MM.1S (cell line): Measurements from ENCODE around the gene RWDD1.
A peak's percentile ranks its signal among the peaks of the same experiment; 100 is the strongest.

Source experiments
- DNase-seq: peaks from one replicate; pipeline ENCODE4 v3.0.0-alpha.2; 2015
- H2AFZ ChIP-seq: fragments of 300-600 bp; sonication (generic); 2 replicates; pipeline ENCODE4 v1.6.0; 2016; ENCODE audit warnings: antibody characterized with exemption, low read length
- H3F3A ChIP-seq: fragments of 300-600 bp; sonication (generic); 2 replicates; pipeline ENCODE4 v1.6.1; 2016; ENCODE audit warnings: mild to moderate bottlenecking, antibody characterized with exemption, low read length, moderate library complexity, mixed read lengths; ENCODE audit not compliant: insufficient read depth
- H3K27ac ChIP-seq: fragments of 300-600 bp; sonication (generic); 2 replicates; pipeline ENCODE4 v1.5.1; 2016; ENCODE audit warnings: mild to moderate bottlenecking, low read length
- H3K27me3 ChIP-seq: fragments of 300-600 bp; sonication (generic); replicated peaks from 2 replicates; pipeline ENCODE4 v1.6.0; 2016; ENCODE audit warnings: low read length; ENCODE audit not compliant: insufficient read depth
- H3K36me3 ChIP-seq: fragments of 300-600 bp; sonication (generic); replicated peaks from 2 replicates; pipeline ENCODE4 v1.6.1; 2016; ENCODE audit warnings: mild to moderate bottlenecking, low read length, mixed read lengths; ENCODE audit not compliant: insufficient read depth
- H3K4me1 ChIP-seq: fragments of 300-600 bp; sonication (generic); 2 replicates; pipeline ENCODE4 v1.6.1; 2016; ENCODE audit warnings: low read length, mixed read lengths
- H3K4me2 ChIP-seq: fragments of 300-600 bp; sonication (generic); 2 replicates; pipeline ENCODE4 v1.6.0; 2016; ENCODE audit warnings: low read depth, low read length
- H3K4me3 ChIP-seq: fragments of 300-600 bp; sonication (generic); 2 replicates; pipeline ENCODE4 v1.5.1; 2016; ENCODE audit warnings: low read length, mixed read lengths
- H3K79me2 ChIP-seq: fragments of 300-600 bp; sonication (generic); 2 replicates; pipeline ENCODE4 v1.6.1; 2016; ENCODE audit warnings: mixed run types, low read length, mixed read lengths
- H3K9ac ChIP-seq: fragments of 300-600 bp; sonication (generic); 2 replicates; pipeline ENCODE4 v1.6.1; 2016; ENCODE audit warnings: low read length, mixed read lengths
- H3K9me2 ChIP-seq: fragments of 300-600 bp; sonication (generic); replicated peaks from 2 replicates; pipeline ENCODE4 v1.6.1; 2016; ENCODE audit warnings: mild to moderate bottlenecking, low read length, mixed read lengths; ENCODE audit not compliant: insufficient read depth
- H3K9me3 ChIP-seq: fragments of 300-600 bp; sonication (generic); replicated peaks from 2 replicates; pipeline ENCODE4 v1.6.1; 2016; ENCODE audit warnings: mild to moderate bottlenecking, low read length, mixed read lengths; ENCODE audit not compliant: insufficient read depth
- H4K20me1 ChIP-seq: fragments of 300-600 bp; sonication (generic); 2 replicates; pipeline ENCODE4 v1.6.1; 2016; ENCODE audit warnings: mild to moderate bottlenecking, low read length, moderate library complexity, mixed read lengths; ENCODE audit not compliant: insufficient read depth
- EZH2 ChIP-seq: fragments of 300-600 bp; sonication (generic); optimal IDR thresholded peaks from 2 replicates; pipeline ENCODE3; 2017; ENCODE audit warnings: low read depth, mild to moderate bottlenecking, antibody characterized with exemption, low read length, mixed read lengths
- EZH2phosphoT487 ChIP-seq: fragments of 300-600 bp; sonication (generic); IDR thresholded peaks from 2 replicates; pipeline ENCODE4 v1.6.1; 2018; ENCODE audit warnings: antibody characterized with exemption, low read length
- TF ChIP-seq, protein P1 (sequence below): fragments of 300-600 bp; sonication (generic); IDR thresholded peaks from 2 replicates; pipeline ENCODE4 v1.5.1; 2016; ENCODE audit warnings: antibody characterized with exemption, low read length, mixed read lengths

The RWDD1 gene

DNA sequence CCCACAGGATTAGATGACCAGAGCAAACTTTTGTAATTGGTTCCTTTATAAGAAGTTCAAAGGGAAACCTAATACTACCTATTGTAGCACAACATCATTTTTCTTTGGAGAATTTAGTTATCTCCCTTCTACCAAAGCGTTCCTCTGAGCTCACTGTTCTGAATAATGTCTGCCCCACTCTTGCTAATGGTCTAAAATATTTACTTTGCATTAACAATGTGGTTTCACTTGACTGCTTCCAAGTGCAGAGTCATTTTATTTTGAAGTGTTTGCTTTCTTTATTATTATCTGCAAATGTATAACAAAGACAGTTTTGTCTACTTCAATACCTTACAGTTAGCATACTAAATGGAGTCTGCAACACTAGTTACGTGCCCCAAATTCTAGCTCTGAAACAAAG lies 40.9 kb upstream of the RWDD1 start:
- H3K36me3 ChIP-seq = no peaks in the 10 kb centered on the region
- no peaks in the 10 kb centered on the region for H3K79me2 ChIP-seq
- H3K9me2 ChIP-seq = no peaks in the 10 kb centered on the region
- H3K4me3 ChIP-seq = no peak overlapping the region
- H3K9me3 ChIP-seq = no peaks in the 10 kb centered on the region
- H2AFZ ChIP-seq = no peak overlapping the region
- no peak for DNase-seq
- TF ChIP-seq EZH2 (no peak), EZH2phosphoT487 (no peak)
- TF ChIP-seq, protein P1, sequence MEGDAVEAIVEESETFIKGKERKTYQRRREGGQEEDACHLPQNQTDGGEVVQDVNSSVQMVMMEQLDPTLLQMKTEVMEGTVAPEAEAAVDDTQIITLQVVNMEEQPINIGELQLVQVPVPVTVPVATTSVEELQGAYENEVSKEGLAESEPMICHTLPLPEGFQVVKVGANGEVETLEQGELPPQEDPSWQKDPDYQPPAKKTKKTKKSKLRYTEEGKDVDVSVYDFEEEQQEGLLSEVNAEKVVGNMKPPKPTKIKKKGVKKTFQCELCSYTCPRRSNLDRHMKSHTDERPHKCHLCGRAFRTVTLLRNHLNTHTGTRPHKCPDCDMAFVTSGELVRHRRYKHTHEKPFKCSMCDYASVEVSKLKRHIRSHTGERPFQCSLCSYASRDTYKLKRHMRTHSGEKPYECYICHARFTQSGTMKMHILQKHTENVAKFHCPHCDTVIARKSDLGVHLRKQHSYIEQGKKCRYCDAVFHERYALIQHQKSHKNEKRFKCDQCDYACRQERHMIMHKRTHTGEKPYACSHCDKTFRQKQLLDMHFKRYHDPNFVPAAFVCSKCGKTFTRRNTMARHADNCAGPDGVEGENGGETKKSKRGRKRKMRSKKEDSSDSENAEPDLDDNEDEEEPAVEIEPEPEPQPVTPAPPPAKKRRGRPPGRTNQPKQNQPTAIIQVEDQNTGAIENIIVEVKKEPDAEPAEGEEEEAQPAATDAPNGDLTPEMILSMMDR = no peak
- H3K27me3 ChIP-seq = no peaks in the 10 kb centered on the region
- no peaks in the 10 kb centered on the region for H4K20me1 ChIP-seq
- H3K4me1 ChIP-seq = no peaks in the 10 kb centered on the region
- H3K27ac ChIP-seq = no peak overlapping the region
- H3F3A ChIP-seq = no peaks in the 10 kb centered on the region
- no peak overlapping the region for H3K4me2 ChIP-seq
- H3K9ac ChIP-seq = no peak overlapping the region

DNA sequence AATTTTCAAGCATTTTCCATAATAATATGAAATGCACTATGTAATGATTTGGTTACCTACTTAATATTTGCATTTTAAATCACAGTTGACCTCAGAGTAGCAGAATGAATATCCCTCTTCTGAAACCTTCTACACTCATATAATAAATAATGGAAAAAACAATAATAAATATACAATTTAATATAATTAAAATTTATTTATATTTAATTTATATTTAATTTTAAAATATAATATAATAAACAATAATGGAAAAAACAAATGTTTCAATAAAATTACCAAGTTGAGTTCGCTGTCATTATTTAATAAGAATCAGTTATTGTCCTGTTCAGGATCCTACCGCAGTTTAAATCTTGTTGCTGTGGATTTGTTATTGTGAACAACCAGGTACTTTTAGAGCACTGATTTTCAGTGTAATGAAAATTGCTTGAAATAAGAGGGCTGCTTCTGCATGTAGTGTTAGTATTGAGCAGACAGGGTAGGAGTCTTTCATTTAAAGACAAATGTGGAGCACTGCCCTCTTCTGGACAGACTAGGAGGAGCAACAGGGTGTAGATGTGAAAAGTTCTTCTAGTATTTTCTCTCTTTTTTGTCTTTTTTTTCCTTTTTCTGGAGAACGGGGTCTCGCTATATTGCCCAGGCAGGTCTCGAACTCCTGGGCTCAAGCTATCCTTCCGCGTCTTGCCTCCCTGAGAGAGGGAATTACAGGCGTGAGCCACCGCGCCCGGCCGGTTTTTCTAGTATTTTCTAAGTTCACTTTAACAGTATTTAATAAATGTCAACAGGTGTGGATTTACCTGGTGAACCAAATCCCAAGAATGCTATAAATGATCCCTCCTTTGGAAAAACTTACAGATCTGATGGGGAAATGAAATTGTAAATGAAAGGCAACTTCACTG lies 39.4 kb upstream of the RWDD1 start:
- Histone ChIP-seq H3K4me2 (no peak overlapping the region), H3K9me3 (no peaks in the 10 kb centered on the region), H4K20me1 (no peaks in the 10 kb centered on the region), H3K27me3 (no peaks in the 10 kb centered on the region), H2AFZ (no peak overlapping the region), H3K4me1 (no peaks in the 10 kb centered on the region), H3K27ac (no peak overlapping the region), H3K9ac (no peak overlapping the region), H3K79me2 (no peaks in the 10 kb centered on the region), H3F3A (no peaks in the 10 kb centered on the region), H3K9me2 (no peaks in the 10 kb centered on the region), H3K36me3 (no peaks in the 10 kb centered on the region), H3K4me3 (no peak overlapping the region)
- DNase-seq = peak; percentile 61
- TF ChIP-seq EZH2 = no peak
- TF ChIP-seq EZH2phosphoT487 = no peak
- TF ChIP-seq, protein P1 = peak; percentile 70

DNA sequence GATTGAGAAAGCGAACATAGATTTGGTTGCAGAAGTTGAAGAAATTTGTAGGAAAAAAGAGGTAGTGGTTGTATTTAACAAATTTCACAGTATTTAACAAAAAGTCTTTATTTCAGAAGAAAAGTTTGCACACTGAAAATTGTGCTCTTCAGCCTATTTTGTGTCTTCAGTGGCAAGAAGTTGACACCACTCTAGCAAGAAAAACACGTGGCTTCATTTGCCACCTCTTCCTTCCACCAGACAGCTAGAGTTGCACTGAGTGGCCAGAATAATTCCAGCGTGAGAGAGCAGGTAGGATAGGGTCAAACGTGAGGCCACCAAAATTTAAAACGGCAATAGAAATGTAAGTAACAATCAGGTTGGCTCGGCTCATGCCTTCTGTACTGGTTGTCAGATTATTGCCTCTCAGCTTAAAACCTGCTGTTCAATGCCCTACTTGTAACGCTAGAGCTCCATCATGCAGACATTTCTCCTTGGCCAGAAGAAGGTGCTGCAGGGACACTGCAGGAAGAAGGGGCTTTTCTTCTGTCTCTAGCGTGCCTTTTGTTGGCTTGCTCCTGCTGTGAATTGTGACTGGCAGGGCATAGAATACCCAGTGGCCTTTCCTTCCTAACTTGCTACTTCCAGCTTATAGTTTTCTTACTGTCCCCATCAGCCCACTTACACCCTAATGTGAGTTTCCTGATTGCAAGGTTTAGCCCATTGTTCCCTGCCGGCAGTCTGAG lies 37.9 kb upstream of the RWDD1 start:
- DNase-seq = no peak
- no peak overlapping the region for H2AFZ ChIP-seq
- TF ChIP-seq, protein P1 = no peak
- TF ChIP-seq EZH2phosphoT487 (no peak), EZH2 (no peak)

More for the DNA sequence above, 37.9 kb upstream of the RWDD1 start:
- no peak overlapping the region for H3K4me3 ChIP-seq
- no peaks in the 10 kb centered on the region for H3K36me3 ChIP-seq
- H3F3A ChIP-seq = no peaks in the 10 kb centered on the region
- H3K9ac ChIP-seq = no peak overlapping the region
- H3K9me2 ChIP-seq = no peaks in the 10 kb centered on the region
- H3K4me1 ChIP-seq = no peaks in the 10 kb centered on the region
- no peaks in the 10 kb centered on the region for H3K27me3 ChIP-seq
- H4K20me1 ChIP-seq = no peaks in the 10 kb centered on the region
- no peak overlapping the region for H3K4me2 ChIP-seq
- H3K27ac ChIP-seq = no peak overlapping the region
- H3K9me3 ChIP-seq = no peaks in the 10 kb centered on the region
- H3K79me2 ChIP-seq = no peaks in the 10 kb centered on the region
